GM12875 (cell line): ENCODE data around the gene DOCK10.

ENCODE experiments used
- H3K4me3 ChIP-seq: one replicate; pipeline ENCODE4 v1.5.1; 2011; ENCODE audit warnings: low read depth, low read length, control low read depth
- TF ChIP-seq, protein P1 (sequence below): IDR thresholded peaks from 2 replicates; pipeline ENCODE4 v1.5.1; 2011; ENCODE audit warnings: low read depth, mild to moderate bottlenecking, control low read depth, inconsistent platforms, low read length, moderate library complexity, borderline replicate concordance; ENCODE audit not compliant: insufficient read depth

Gene DOCK10

GRCh38 chr2:225041851-225042799 is at the start of gene DOCK10:
DOCK10 (minus strand) TSS chr2:225042468; CDS start chr2:225042374, 94 bp downstream.
- TF ChIP-seq, protein P1, sequence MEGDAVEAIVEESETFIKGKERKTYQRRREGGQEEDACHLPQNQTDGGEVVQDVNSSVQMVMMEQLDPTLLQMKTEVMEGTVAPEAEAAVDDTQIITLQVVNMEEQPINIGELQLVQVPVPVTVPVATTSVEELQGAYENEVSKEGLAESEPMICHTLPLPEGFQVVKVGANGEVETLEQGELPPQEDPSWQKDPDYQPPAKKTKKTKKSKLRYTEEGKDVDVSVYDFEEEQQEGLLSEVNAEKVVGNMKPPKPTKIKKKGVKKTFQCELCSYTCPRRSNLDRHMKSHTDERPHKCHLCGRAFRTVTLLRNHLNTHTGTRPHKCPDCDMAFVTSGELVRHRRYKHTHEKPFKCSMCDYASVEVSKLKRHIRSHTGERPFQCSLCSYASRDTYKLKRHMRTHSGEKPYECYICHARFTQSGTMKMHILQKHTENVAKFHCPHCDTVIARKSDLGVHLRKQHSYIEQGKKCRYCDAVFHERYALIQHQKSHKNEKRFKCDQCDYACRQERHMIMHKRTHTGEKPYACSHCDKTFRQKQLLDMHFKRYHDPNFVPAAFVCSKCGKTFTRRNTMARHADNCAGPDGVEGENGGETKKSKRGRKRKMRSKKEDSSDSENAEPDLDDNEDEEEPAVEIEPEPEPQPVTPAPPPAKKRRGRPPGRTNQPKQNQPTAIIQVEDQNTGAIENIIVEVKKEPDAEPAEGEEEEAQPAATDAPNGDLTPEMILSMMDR: peak; percentile 9; the same call in 1 of the 2 replicates
- H3K4me3 ChIP-seq: peak within 1 kb of the TSS; percentile 88

GRCh38 chr2:225091336-225091735 is 49.1 kb upstream of the DOCK10 start:
- TF ChIP-seq, protein P1: no peak
- H3K4me3 ChIP-seq: no peak overlapping the region

GRCh38 chr2:225090746-225091145 is 48.5 kb upstream of the DOCK10 start:
- TF ChIP-seq, protein P1: no peak
- H3K4me3 ChIP-seq: no peak overlapping the region

DNA sequence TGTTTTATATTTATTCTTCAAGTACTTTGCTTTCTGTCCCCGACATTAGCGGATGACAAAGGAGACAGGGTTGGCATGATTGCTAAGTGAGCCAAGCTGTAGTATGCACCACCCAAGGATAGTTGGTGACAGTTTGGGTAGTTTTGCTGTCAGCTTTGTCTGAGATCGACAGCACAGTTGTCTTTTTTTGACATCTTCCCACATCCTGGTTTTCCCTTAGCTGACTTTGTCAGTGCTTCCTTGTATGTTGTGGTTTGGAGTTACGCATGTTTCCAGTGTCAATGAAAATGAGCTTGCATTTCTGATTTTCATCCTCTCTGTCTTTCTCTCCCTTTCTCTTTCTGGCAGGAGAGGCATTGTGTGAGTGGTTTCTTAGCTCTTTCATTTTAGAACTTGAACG is 44.6 kb upstream of the DOCK10 start:
- TF ChIP-seq, protein P1: no peak
- no peak overlapping the region for H3K4me3 ChIP-seq

DNA sequence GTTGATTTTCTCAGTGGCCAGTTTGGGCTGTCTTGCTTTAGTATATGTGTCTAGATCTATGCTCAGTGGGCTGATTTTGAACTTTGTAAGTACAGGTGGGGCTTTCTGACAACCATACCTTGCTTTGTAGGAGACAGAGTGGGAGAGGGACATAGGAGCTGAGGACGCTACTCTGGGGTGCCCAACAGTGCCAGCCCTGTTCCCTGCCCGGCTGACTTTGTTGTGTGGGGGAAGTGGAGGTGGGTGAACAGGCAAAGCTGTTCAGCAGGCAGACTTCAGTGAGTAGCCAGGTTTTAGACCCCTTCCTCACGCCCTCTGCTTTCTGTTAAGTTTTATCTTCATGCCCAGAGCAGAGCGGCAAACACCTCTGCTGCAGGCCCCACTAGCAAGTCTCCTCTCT is 44.2 kb upstream of the DOCK10 start:
- TF ChIP-seq, protein P1: no peak
- no peak overlapping the region for H3K4me3 ChIP-seq

GRCh38 chr2:225083276-225083675 is 41.0 kb upstream of the DOCK10 start:
- H3K4me3 ChIP-seq: no peak overlapping the region
- TF ChIP-seq, protein P1: no peak

DNA sequence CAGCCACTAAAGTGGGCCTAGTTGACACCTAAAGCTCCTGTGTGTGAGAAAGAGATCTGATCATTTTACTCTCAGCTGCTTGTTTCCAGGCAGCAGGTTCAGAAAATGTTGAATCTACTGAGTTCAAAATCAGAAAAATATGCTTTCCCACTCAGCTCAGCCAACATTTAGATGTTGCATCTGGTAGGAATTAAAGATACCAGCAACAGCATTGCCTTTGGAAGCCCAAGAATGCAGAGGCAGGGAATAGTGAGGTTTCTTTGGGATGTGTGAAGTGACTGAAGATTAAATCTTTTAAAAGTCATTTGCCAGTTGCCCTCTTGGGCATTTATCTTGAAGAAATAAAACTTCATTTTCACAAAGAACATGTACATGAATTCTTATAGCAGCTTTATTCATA is 33.9 kb upstream of the DOCK10 start:
- no peak overlapping the region for H3K4me3 ChIP-seq
- TF ChIP-seq, protein P1: no peak
